Measurements from ENCODE around the gene LRP1B. TPM values are rescaled to one million over a fixed set of nuclear protein-coding genes. Genes with fewer than 3 reads are reported as not detected.

LRP1B gene
- total and polyA plus RNA-seq, 2 experiments from 2014 or later: not detected

GRCh38 chr2:140836826-140837225 lies 1294.0 kb downstream of the LRP1B start:
- H3K27me3 ChIP-seq (replicated peaks; ENCODE audit: insufficient read depth): no peaks in the 10 kb centered on the region
- in situ Hi-C loops (cut with MboI): no loop called here
- H3F3A ChIP-seq (ENCODE audit: insufficient read depth): no peaks in the 10 kb centered on the region
- H2AFZ ChIP-seq: no peak overlapping the region
- H3K9me3 ChIP-seq (ENCODE audit: low read depth): no peaks in the 10 kb centered on the region
- no peaks in the 10 kb centered on the region for H4K20me1 ChIP-seq (ENCODE audit: insufficient read depth)
- no peak overlapping the region for H3K9ac ChIP-seq
- no peaks in the 10 kb centered on the region for H3K4me1 ChIP-seq (ENCODE audit: insufficient read depth)
- H3K4me3 ChIP-seq: no peak overlapping the region
- H3K27ac ChIP-seq: no peak overlapping the region
- no peak for DNase-seq
- 46 to 52% methylated on average over 2 of the region's 2 CpGs for WGBS, 2 experiments (ENCODE audit: low coverage in 1 of 2, low lambda C conversion rate in 2 of 2, missing lambda C conversion rate in 2 of 2)
- no peaks in the 10 kb centered on the region for H3K9me2 ChIP-seq (ENCODE audit: insufficient read depth)
- TF ChIP-seq EZH2 (IDR thresholded peaks at IDR 0.05; ENCODE audit: insufficient read depth, poor library complexity, severe bottlenecking): no peak
- no peak for TF ChIP-seq EZH2phosphoT487 (IDR thresholded peaks at IDR 0.05; ENCODE audit: insufficient read depth, low read depth)
- H3K4me2 ChIP-seq (ENCODE audit: unreplicated experiment): no peak overlapping the region
- H3K79me2 ChIP-seq (ENCODE audit: insufficient read depth): no peaks in the 10 kb centered on the region
- H3K36me3 ChIP-seq (ENCODE audit: low read depth): no peaks in the 10 kb centered on the region

GRCh38 chr2:140835079-140835478 lies 1295.7 kb downstream of the LRP1B start:
- no peak overlapping the region for H3K4me3 ChIP-seq

GRCh38 chr2:140814141-140814540 lies 1316.7 kb downstream of the LRP1B start:
- H3F3A ChIP-seq (ENCODE audit: insufficient read depth): no peaks in the 10 kb centered on the region
- H3K4me1 ChIP-seq (ENCODE audit: insufficient read depth): no peaks in the 10 kb centered on the region
- WGBS, 2 experiments (ENCODE audit: low coverage in 1 of 2, low lambda C conversion rate in 2 of 2, missing lambda C conversion rate in 2 of 2): 69 to 93% methylated on average over 3 of the region's 3 CpGs
- H2AFZ ChIP-seq: no peak overlapping the region
- no peaks in the 10 kb centered on the region for H4K20me1 ChIP-seq (ENCODE audit: insufficient read depth)
- H3K36me3 ChIP-seq (ENCODE audit: low read depth): no peaks in the 10 kb centered on the region
- no peaks in the 10 kb centered on the region for H3K27me3 ChIP-seq (replicated peaks; ENCODE audit: insufficient read depth)
- H3K9me2 ChIP-seq (ENCODE audit: insufficient read depth): no peaks in the 10 kb centered on the region
- no peak overlapping the region for H3K4me3 ChIP-seq
- no peaks in the 10 kb centered on the region for H3K79me2 ChIP-seq (ENCODE audit: insufficient read depth)
- no peak overlapping the region for H3K4me2 ChIP-seq (ENCODE audit: unreplicated experiment)
- TF ChIP-seq EZH2 (IDR thresholded peaks at IDR 0.05; ENCODE audit: insufficient read depth, poor library complexity, severe bottlenecking) (no peak), EZH2phosphoT487 (IDR thresholded peaks at IDR 0.05; ENCODE audit: insufficient read depth, low read depth) (no peak)
- in situ Hi-C loops (cut with MboI): no loop called here
- H3K27ac ChIP-seq: no peak overlapping the region
- H3K9me3 ChIP-seq (ENCODE audit: low read depth): no peaks in the 10 kb centered on the region
- no peak overlapping the region for H3K9ac ChIP-seq
- DNase-seq: no peak

More at GRCh38 chr2:140835079-140835478, 1295.7 kb downstream of the LRP1B start:
- in situ Hi-C loops (cut with MboI): no loop called here
- TF ChIP-seq EZH2phosphoT487 (IDR thresholded peaks at IDR 0.05; ENCODE audit: insufficient read depth, low read depth) (no peak), EZH2 (IDR thresholded peaks at IDR 0.05; ENCODE audit: insufficient read depth, poor library complexity, severe bottlenecking) (no peak)
- Histone ChIP-seq H3K9me3 (ENCODE audit: low read depth) (no peaks in the 10 kb centered on the region), H3K9me2 (ENCODE audit: insufficient read depth) (no peaks in the 10 kb centered on the region), H3K27ac (no peak overlapping the region), H3K36me3 (ENCODE audit: low read depth) (no peaks in the 10 kb centered on the region), H2AFZ (no peak overlapping the region), H4K20me1 (ENCODE audit: insufficient read depth) (no peaks in the 10 kb centered on the region), H3K27me3 (replicated peaks; ENCODE audit: insufficient read depth) (no peaks in the 10 kb centered on the region), H3K4me2 (ENCODE audit: unreplicated experiment) (no peak overlapping the region), H3F3A (ENCODE audit: insufficient read depth) (no peaks in the 10 kb centered on the region), H3K9ac (no peak overlapping the region), H3K4me1 (ENCODE audit: insufficient read depth) (no peaks in the 10 kb centered on the region), H3K79me2 (ENCODE audit: insufficient read depth) (no peaks in the 10 kb centered on the region)
- no peak for DNase-seq
- 62 to 65% methylated on average over 7 of the region's 7 CpGs for WGBS, 2 experiments (ENCODE audit: low coverage in 1 of 2, low lambda C conversion rate in 2 of 2, missing lambda C conversion rate in 2 of 2)

- Histone ChIP-seq H3F3A (ENCODE audit: insufficient read depth) (no peaks in the 10 kb centered on the region), H3K27ac (no peak overlapping the region), H3K4me3 (no peak overlapping the region), H3K4me1 (ENCODE audit: insufficient read depth) (no peaks in the 10 kb centered on the region), H3K9ac (no peak overlapping the region), H4K20me1 (ENCODE audit: insufficient read depth) (no peaks in the 10 kb centered on the region), H3K79me2 (ENCODE audit: insufficient read depth) (no peaks in the 10 kb centered on the region), H3K9me3 (ENCODE audit: low read depth) (no peaks in the 10 kb centered on the region), H2AFZ (no peak overlapping the region), H3K36me3 (ENCODE audit: low read depth) (no peaks in the 10 kb centered on the region), H3K4me2 (ENCODE audit: unreplicated experiment) (no peak overlapping the region), H3K27me3 (replicated peaks; ENCODE audit: insufficient read depth) (no peaks in the 10 kb centered on the region), H3K9me2 (ENCODE audit: insufficient read depth) (no peaks in the 10 kb centered on the region)
- WGBS, 2 experiments (ENCODE audit: low coverage in 1 of 2, low lambda C conversion rate in 2 of 2, missing lambda C conversion rate in 2 of 2): 70 to 71% methylated on average over 1 of the region's 1 CpG
- in situ Hi-C loops (cut with MboI): no loop called here
- TF ChIP-seq EZH2phosphoT487 (IDR thresholded peaks at IDR 0.05; ENCODE audit: insufficient read depth, low read depth): no peak
- TF ChIP-seq EZH2 (IDR thresholded peaks at IDR 0.05; ENCODE audit: insufficient read depth, poor library complexity, severe bottlenecking): no peak
- no peak for DNase-seq
Observed at GRCh38 chr2:140808820-140809219, 1322.0 kb downstream of the LRP1B start.

- in situ Hi-C loops (cut with MboI): no loop called here
- Histone ChIP-seq H3K9me2 (ENCODE audit: insufficient read depth) (no peaks in the 10 kb centered on the region), H3K27ac (no peak overlapping the region), H3F3A (ENCODE audit: insufficient read depth) (no peaks in the 10 kb centered on the region), H3K4me3 (no peak overlapping the region), H4K20me1 (ENCODE audit: insufficient read depth) (no peaks in the 10 kb centered on the region), H3K9ac (no peak overlapping the region), H3K27me3 (replicated peaks; ENCODE audit: insufficient read depth) (no peaks in the 10 kb centered on the region), H3K36me3 (ENCODE audit: low read depth) (no peaks in the 10 kb centered on the region), H3K79me2 (ENCODE audit: insufficient read depth) (no peaks in the 10 kb centered on the region), H3K4me1 (ENCODE audit: insufficient read depth) (no peaks in the 10 kb centered on the region), H3K9me3 (ENCODE audit: low read depth) (no peaks in the 10 kb centered on the region), H2AFZ (no peak overlapping the region), H3K4me2 (ENCODE audit: unreplicated experiment) (no peak overlapping the region)
- DNase-seq: no peak
- no peak for TF ChIP-seq EZH2 (IDR thresholded peaks at IDR 0.05; ENCODE audit: insufficient read depth, poor library complexity, severe bottlenecking)
- no peak for TF ChIP-seq EZH2phosphoT487 (IDR thresholded peaks at IDR 0.05; ENCODE audit: insufficient read depth, low read depth)
- WGBS, 2 experiments (ENCODE audit: low coverage in 1 of 2, low lambda C conversion rate in 2 of 2, missing lambda C conversion rate in 2 of 2): 11 to 37% methylated on average over 1 of the region's 1 CpG
Observed at GRCh38 chr2:140808211-140808610, 1322.6 kb downstream of the LRP1B start.
